Breast epithelium (tissue), 4 donors: Measurements from ENCODE around the gene VPS9D1. TPM values are rescaled to one million over a fixed set of nuclear protein-coding genes. Genes with fewer than 3 reads are reported as not detected.
A peak's percentile ranks its signal among the peaks of the same experiment; 100 is the strongest.

Experiments
- DNase-seq, 2 donors: peaks; one replicate each; pipeline ENCODE4 v3.0.0-alpha.2; 2019; ENCODE audit warnings: low spot score in 2 of 2
- H3K27ac ChIP-seq, 2 donors: fragments of 200-600 bp; sonication (generic) in 1 of 2; one replicate each; pipeline ENCODE4 v1.5.1; 2016 to 2019; ENCODE audit warnings: mild to moderate bottlenecking in 1 of 2
- H3K27me3 ChIP-seq, 2 donors: fragments of 200-600 bp; sonication (generic) in 1 of 2; one replicate each; pipeline versions ENCODE4 v1.5.1 to v1.6.0; 2017 to 2019; ENCODE audit warnings: control low read depth in 1 of 2, mild to moderate bottlenecking in 1 of 2
- H3K36me3 ChIP-seq: fragments of 200-600 bp; one replicate; pipeline ENCODE4 v1.5.1; 2019
- H3K4me1 ChIP-seq, 2 donors: fragments of 200-600 bp; sonication (generic); one replicate each; pipeline ENCODE4 v1.5.1; 2016 to 2019; ENCODE audit warnings: control low read depth in 1 of 2
- H3K4me3 ChIP-seq, 3 donors: fragments of 200-600 bp; sonication (generic); 1 replicate in 2 of 3; 2 replicates in 1 of 3; pipeline ENCODE4 v1.5.1; 2016 to 2019; ENCODE audit warnings: mild to moderate bottlenecking in 3 of 3, moderate library complexity in 2 of 3
- H3K9me3 ChIP-seq, 2 donors: fragments of 200-600 bp; sonication (generic) in 1 of 2; one replicate each; pipeline ENCODE4 v1.5.1; 2016 to 2019; ENCODE audit warnings: control low read depth in 1 of 2
- POLR2A ChIP-seq: fragments of 450-650 bp; IDR thresholded peaks from one replicate; pipeline ENCODE4 v1.6.1; 2016; ENCODE audit warnings: antibody characterized with exemption, mild to moderate bottlenecking, moderate library complexity
- POLR2AphosphoS5 ChIP-seq, 3 donors: sonication (generic); formaldehyde crosslinking; IDR thresholded peaks; one replicate each; pipeline ENCODE4 v1.6.1; 2017; ENCODE audit warnings: antibody characterized with exemption in 3 of 3
- intact Hi-C: fragments of 100-400 bp; cut with DNase I; formaldehyde crosslinking; loops from one replicate; pipeline ENCODE4 v1.15.1; 2023; ENCODE audit warnings: low total_unique reads
- total RNA-seq, 3 donors: library from RNA; depleted of rRNA; stranded (reverse); fragments of >200 nt; gene quantifications; one replicate each; pipeline ENCODE4 v1.1.0, GENCODE V29; 2016
- TF ChIP-seq, protein P1 (sequence below), 3 donors: fragments of 450-650 bp; IDR thresholded peaks; one replicate each; pipeline ENCODE4 v1.5.1; 2016 to 2017; ENCODE audit warnings: antibody characterized with exemption in 3 of 3, mild to moderate bottlenecking in 3 of 3, moderate library complexity in 3 of 3

The VPS9D1 gene
- total RNA-seq, 3 donors from 2014 or later: 4.8 to 6.6 (median 5.4) TPM

- Histone ChIP-seq H3K36me3 (no peaks in the 10 kb centered on the region), H3K27me3 (no peaks in the 10 kb centered on the region), H3K4me1 (peaks cover 7 to 9% of the 10 kb centered on the region in 2 donors), H3K9me3 (no peaks in the 10 kb centered on the region), H3K27ac (no peak overlapping the region), H3K4me3 (no peak overlapping the region)
- intact Hi-C loops: no loop called here
- TF ChIP-seq POLR2A (no peak), POLR2AphosphoS5 (IDR thresholded peaks at IDR 0.05) (no peak)
- TF ChIP-seq, protein P1, sequence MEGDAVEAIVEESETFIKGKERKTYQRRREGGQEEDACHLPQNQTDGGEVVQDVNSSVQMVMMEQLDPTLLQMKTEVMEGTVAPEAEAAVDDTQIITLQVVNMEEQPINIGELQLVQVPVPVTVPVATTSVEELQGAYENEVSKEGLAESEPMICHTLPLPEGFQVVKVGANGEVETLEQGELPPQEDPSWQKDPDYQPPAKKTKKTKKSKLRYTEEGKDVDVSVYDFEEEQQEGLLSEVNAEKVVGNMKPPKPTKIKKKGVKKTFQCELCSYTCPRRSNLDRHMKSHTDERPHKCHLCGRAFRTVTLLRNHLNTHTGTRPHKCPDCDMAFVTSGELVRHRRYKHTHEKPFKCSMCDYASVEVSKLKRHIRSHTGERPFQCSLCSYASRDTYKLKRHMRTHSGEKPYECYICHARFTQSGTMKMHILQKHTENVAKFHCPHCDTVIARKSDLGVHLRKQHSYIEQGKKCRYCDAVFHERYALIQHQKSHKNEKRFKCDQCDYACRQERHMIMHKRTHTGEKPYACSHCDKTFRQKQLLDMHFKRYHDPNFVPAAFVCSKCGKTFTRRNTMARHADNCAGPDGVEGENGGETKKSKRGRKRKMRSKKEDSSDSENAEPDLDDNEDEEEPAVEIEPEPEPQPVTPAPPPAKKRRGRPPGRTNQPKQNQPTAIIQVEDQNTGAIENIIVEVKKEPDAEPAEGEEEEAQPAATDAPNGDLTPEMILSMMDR (IDR thresholded peaks at IDR 0.05): no peak
- no peak for DNase-seq
Observed at GRCh38 chr16:89717688-89718505, 2.8 kb downstream of the VPS9D1 start.

DNA sequence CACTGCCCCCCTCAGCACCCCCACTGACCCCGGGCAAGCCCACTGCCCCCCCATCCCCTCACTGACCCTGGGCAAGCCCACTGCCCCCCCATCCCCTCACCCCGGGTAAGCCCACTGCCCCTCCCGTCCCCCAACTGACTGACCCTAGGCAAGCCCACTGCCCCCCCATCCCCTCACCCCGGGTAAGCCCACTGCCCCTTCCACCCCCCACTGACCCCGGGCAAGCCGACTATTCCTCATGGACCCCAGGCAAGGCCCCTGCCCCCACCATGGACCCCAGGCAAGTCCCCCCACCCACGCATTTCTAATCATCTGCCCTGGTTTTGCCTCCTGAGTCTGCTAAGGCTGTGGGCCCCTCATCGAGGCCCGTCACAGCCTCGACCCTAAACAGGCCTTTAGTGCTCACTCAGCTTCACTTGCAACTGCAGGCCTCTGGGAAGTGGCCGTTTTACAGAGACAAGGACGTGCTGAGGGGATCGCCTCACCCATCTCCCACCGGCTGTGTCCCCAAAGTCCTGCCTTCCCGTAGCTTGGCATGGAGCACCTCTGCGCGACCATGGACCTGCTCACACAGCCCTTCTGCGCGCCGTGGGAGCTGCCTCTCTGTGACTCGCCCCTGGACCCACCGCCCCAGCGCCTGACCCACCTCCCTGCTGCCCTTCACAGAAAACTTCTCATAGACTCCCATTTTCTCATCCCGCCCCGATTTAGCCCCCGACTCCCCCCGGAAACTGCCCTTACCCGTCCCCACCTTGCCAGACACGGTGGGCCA, 3.6 kb downstream of the VPS9D1 start:
- intact Hi-C loops: no loop called here
- no peak for DNase-seq
- no peaks in the 10 kb centered on the region for H3K36me3 ChIP-seq
- H3K9me3 ChIP-seq: no peaks in the 10 kb centered on the region
- peaks cover 1 to 6% of the 10 kb centered on the region in 2 donors for H3K4me1 ChIP-seq
- H3K27ac ChIP-seq: no peak overlapping the region
- H3K27me3 ChIP-seq: no peaks in the 10 kb centered on the region
- TF ChIP-seq, protein P1 (IDR thresholded peaks at IDR 0.05): no peak
- TF ChIP-seq POLR2AphosphoS5 (IDR thresholded peaks at IDR 0.05) (no peak), POLR2A (no peak)
- H3K4me3 ChIP-seq: no peak overlapping the region

DNA sequence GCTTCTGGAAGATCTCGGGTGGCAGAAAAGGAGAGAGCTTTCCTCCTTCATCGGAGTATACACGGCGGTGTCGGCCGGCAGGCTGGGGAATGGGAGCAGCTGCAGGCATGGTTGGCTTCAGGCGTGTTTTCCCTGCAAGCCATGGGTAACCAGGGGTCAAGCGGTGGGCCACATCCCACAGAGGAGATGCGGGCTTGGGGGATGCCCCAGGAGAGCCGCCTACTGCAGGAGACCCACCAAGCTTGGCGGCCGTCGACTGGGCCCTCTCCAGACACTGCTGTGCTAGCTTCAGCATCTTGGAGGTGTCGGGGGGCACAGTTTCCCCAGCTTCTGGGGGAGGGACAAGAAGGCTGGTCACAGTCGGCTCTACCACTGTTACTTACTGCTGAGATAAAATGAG, 4.2 kb downstream of the VPS9D1 start:
- Histone ChIP-seq H3K27me3 (no peaks in the 10 kb centered on the region), H3K4me1 (peaks cover 0 to 9% of the 10 kb centered on the region in 2 donors), H3K36me3 (no peaks in the 10 kb centered on the region), H3K4me3 (no peak overlapping the region), H3K27ac (no peak overlapping the region), H3K9me3 (no peaks in the 10 kb centered on the region)
- intact Hi-C loops: no loop called here
- no peak for DNase-seq
- TF ChIP-seq POLR2AphosphoS5 (IDR thresholded peaks at IDR 0.05) (no peak), POLR2A (no peak)
- TF ChIP-seq, protein P1 (IDR thresholded peaks at IDR 0.05): no peak

DNA sequence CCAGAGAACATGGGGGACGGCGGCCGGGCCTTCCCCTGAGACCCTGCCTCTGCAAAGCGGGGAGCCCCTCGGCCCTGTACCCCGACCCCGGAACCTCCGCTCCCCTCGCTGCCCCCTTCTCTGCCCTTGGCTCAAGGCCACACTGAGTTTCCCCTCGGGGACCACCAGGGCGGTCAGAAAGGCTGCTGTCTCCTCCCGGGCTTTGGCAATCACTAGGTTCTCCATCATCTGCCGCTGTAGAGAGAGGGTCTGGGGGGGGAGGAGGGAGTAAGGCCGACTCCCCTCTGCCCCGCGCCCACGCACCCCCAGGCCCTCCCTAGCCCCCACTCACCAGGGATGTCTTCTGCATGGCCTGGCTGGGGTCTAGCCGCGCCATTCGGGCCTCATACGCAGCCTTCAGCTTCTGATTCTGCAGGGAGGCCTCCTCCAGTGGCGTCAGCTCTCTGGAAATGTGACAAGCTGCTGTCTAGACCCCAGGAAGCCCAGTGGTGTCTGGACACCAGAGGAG, 8.4 kb downstream of the VPS9D1 start:
- no peak overlapping the region for H3K27ac ChIP-seq
- no peak for DNase-seq

More for the DNA sequence above, 8.4 kb downstream of the VPS9D1 start:
- no peaks in the 10 kb centered on the region for H3K36me3 ChIP-seq
- H3K27me3 ChIP-seq: no peaks in the 10 kb centered on the region
- H3K4me3 ChIP-seq: peak overlapping the region in 2 of 3 donors; percentile 55 to 66
- H3K4me1 ChIP-seq: peaks cover 0 to 9% of the 10 kb centered on the region in 2 donors
- intact Hi-C loops: no loop called here
- no peak for TF ChIP-seq POLR2AphosphoS5 (IDR thresholded peaks at IDR 0.05)
- TF ChIP-seq POLR2A: no peak
- TF ChIP-seq, protein P1 (IDR thresholded peaks at IDR 0.05): no peak
- no peaks in the 10 kb centered on the region for H3K9me3 ChIP-seq
